H9 (cell line): Measurements from ENCODE around the gene EHD2. TPM values are rescaled to one million over a fixed set of nuclear protein-coding genes. Genes with fewer than 3 reads are reported as not detected.

Experiments
- DNase-seq: peaks from one replicate; pipeline ENCODE4 v3.0.0-alpha.2; 2017
- H2AFZ ChIP-seq: one replicate; pipeline ENCODE4 v1.6.1; 2013; ENCODE audit warnings: mild to moderate bottlenecking, low read length, control low read depth, moderate library complexity
- H2AK5ac ChIP-seq: 2 replicates; pipeline ENCODE4 v1.6.1; 2013; ENCODE audit warnings: low read length, control low read depth, mixed read lengths; ENCODE audit not compliant: insufficient read length
- H2BK120ac ChIP-seq: one replicate; pipeline ENCODE4 v1.6.1; 2013; ENCODE audit warnings: low read depth, mild to moderate bottlenecking, low read length, control low read depth, inconsistent platforms; ENCODE audit not compliant: poor library complexity, severe bottlenecking
- H2BK12ac ChIP-seq: 2 replicates; pipeline ENCODE4 v1.6.1; 2013; ENCODE audit warnings: low read length, control low read depth, mixed read lengths, low read depth; ENCODE audit not compliant: insufficient read length
- H2BK15ac ChIP-seq: 2 replicates; pipeline ENCODE4 v1.6.1; 2013; ENCODE audit warnings: low read depth, low read length, control low read depth
- H2BK20ac ChIP-seq: one replicate; pipeline ENCODE4 v1.6.1; 2013; ENCODE audit warnings: low read depth, mild to moderate bottlenecking, low read length, control low read depth, inconsistent platforms; ENCODE audit not compliant: poor library complexity, severe bottlenecking
- H2BK5ac ChIP-seq: 2 replicates; pipeline ENCODE4 v1.6.1; 2013; ENCODE audit warnings: low read length, control low read depth, mixed read lengths; ENCODE audit not compliant: insufficient read length
- H3K14ac ChIP-seq: 2 replicates; pipeline ENCODE4 v1.6.1; 2013; ENCODE audit warnings: low read length, control low read depth; ENCODE audit not compliant: insufficient read depth
- H3K18ac ChIP-seq: 2 replicates; pipeline ENCODE4 v1.6.1; 2013; ENCODE audit warnings: low read depth, mild to moderate bottlenecking, mixed read lengths, low read length, control low read depth; ENCODE audit not compliant: insufficient read length
- H3K23ac ChIP-seq: 2 replicates; pipeline ENCODE4 v1.6.1; 2013; ENCODE audit warnings: low read length, control low read depth, mixed read lengths, low read depth; ENCODE audit not compliant: insufficient read length
- H3K23me2 ChIP-seq: 2 replicates; pipeline ENCODE4 v1.6.1; 2013; ENCODE audit warnings: low read depth, mild to moderate bottlenecking, mixed read lengths, low read length, control low read depth; ENCODE audit not compliant: insufficient read length, poor library complexity, severe bottlenecking
- H3K27ac ChIP-seq: 2 replicates; pipeline ENCODE4 v1.5.1; 2013; ENCODE audit warnings: low read length, control low read depth, mixed read lengths, low read depth; ENCODE audit not compliant: insufficient read length
- H3K27me3 ChIP-seq: 2 replicates; pipeline ENCODE4 v1.6.1; 2013; ENCODE audit warnings: low read length, control low read depth, inconsistent platforms; ENCODE audit not compliant: insufficient read depth
- H3K4ac ChIP-seq: 2 replicates; pipeline ENCODE4 v1.6.1; 2013; ENCODE audit warnings: low read depth, mild to moderate bottlenecking, control low read depth, inconsistent platforms, low read length, moderate library complexity
- H3K4me1 ChIP-seq: 2 replicates; pipeline ENCODE4 v1.6.1; 2013; ENCODE audit warnings: low read length, control low read depth, inconsistent platforms; ENCODE audit not compliant: insufficient read depth
- H3K4me2 ChIP-seq: 2 replicates; pipeline ENCODE4 v1.6.1; 2013; ENCODE audit warnings: low read length, control low read depth, mixed read lengths; ENCODE audit not compliant: insufficient read length, insufficient read depth
- H3K56ac ChIP-seq: 2 replicates; pipeline ENCODE4 v1.6.1; 2013; ENCODE audit warnings: low read depth, mild to moderate bottlenecking, mixed read lengths, low read length, control low read depth; ENCODE audit not compliant: insufficient read length
- H3K79me1 ChIP-seq: 2 replicates; pipeline ENCODE4 v1.6.1; 2013; ENCODE audit warnings: low read depth, mild to moderate bottlenecking, moderate library complexity, low read length, control low read depth, inconsistent platforms; ENCODE audit not compliant: insufficient read depth, poor library complexity, severe bottlenecking
- H3K79me2 ChIP-seq: 2 replicates; pipeline ENCODE4 v1.6.1; 2013; ENCODE audit warnings: low read length, control low read depth, inconsistent platforms; ENCODE audit not compliant: insufficient read depth
- H3K9ac ChIP-seq: 2 replicates; pipeline ENCODE4 v1.6.1; 2013; ENCODE audit warnings: low read length, control low read depth, mixed read lengths; ENCODE audit not compliant: insufficient read length; ENCODE audit errors: extremely low read depth
- H3K9me3 ChIP-seq: one replicate; pipeline ENCODE4 v1.6.1; 2013; ENCODE audit warnings: low read depth, low read length, inconsistent platforms; ENCODE audit not compliant: control insufficient read depth
- H3T11ph ChIP-seq: one replicate; pipeline ENCODE4 v1.6.1; 2013; ENCODE audit warnings: mild to moderate bottlenecking, low read length, control low read depth, inconsistent platforms
- H4K20me1 ChIP-seq: one replicate; pipeline ENCODE4 v1.6.1; 2013; ENCODE audit not compliant: control insufficient read depth, insufficient read length, insufficient read depth
- H4K5ac ChIP-seq: 2 replicates; pipeline ENCODE4 v1.6.1; 2013; ENCODE audit warnings: low read depth, mild to moderate bottlenecking, mixed read lengths, low read length, control low read depth; ENCODE audit not compliant: insufficient read length
- H4K8ac ChIP-seq: replicated peaks from 2 replicates; pipeline ENCODE4 v1.6.1; 2013; ENCODE audit warnings: low read length, control low read depth, mixed read lengths, low read depth; ENCODE audit not compliant: insufficient read length
- H4K91ac ChIP-seq: 2 replicates; pipeline ENCODE4 v1.6.1; 2013; ENCODE audit warnings: low read depth, mild to moderate bottlenecking, moderate library complexity, mixed read lengths, low read length, control low read depth; ENCODE audit not compliant: insufficient read length
- H3K27ac Mint-ChIP-seq, 3 experiments: 2 replicates in 2 of 3; 3 replicates in 1 of 3; pipeline ENCODE4 v1.8.0; 2020 to 2021; ENCODE audit warnings: mixed read lengths in 3 of 3, mild to moderate bottlenecking in 1 of 3, moderate library complexity in 1 of 3
- H3K27me3 Mint-ChIP-seq: 2 replicates; pipeline ENCODE4 v1.8.0; 2021; ENCODE audit warnings: low read depth, mild to moderate bottlenecking, moderate library complexity, mixed read lengths
- H3K36me3 Mint-ChIP-seq, 3 experiments: 2 replicates in 2 of 3; 3 replicates in 1 of 3; pipeline ENCODE4 v1.8.0; 2020 to 2021; ENCODE audit warnings: low read depth in 3 of 3, mixed read lengths in 3 of 3; ENCODE audit not compliant: insufficient read depth in 1 of 3
- H3K4me1 Mint-ChIP-seq, 2 experiments: 2 replicates each; pipeline ENCODE4 v1.8.0; 2020; ENCODE audit warnings: mixed read lengths in 2 of 2
- H3K4me3 Mint-ChIP-seq, 2 experiments: 2 replicates in 1 of 2; 3 replicates in 1 of 2; pipeline ENCODE4 v1.8.0; 2020 to 2021; ENCODE audit warnings: mild to moderate bottlenecking in 2 of 2, mixed read lengths in 2 of 2, moderate library complexity in 1 of 2
- H3K9me3 Mint-ChIP-seq, 2 experiments: 2 replicates in 1 of 2; 3 replicates in 1 of 2; pipeline ENCODE4 v1.8.0; 2020; ENCODE audit warnings: mild to moderate bottlenecking in 2 of 2, mixed read lengths in 2 of 2, moderate library complexity in 1 of 2
- WGBS: extraction: QIAGEN DNeasy Blood & Tissue Kit; methylation state at CpG from one replicate; pipeline ENCODE4 v1.1.7; 2013; ENCODE audit warnings: missing lambda C conversion rate, low lambda C conversion rate, mixed read lengths; ENCODE audit not compliant: insufficient read length; ENCODE audit errors: extremely low coverage; 5-methylcytosine and 5-hydroxymethylcytosine counted together
- total RNA-seq: library from RNA; stranded (reverse); gene quantifications from 2 replicates; pipeline ENCODE4 v1.2.1, GENCODE V29; 2021
- TF ChIP-seq, protein P1 (sequence below): fragments of 200-600 bp; sonication (generic); conservative IDR thresholded peaks from 3 replicates; pipeline ENCODE4 v1.8.0; 2021; ENCODE audit warnings: antibody characterized with exemption, mild to moderate bottlenecking

EHD2 gene
- total RNA-seq, 1 experiment from 2014 or later = 19.7 TPM

DNA sequence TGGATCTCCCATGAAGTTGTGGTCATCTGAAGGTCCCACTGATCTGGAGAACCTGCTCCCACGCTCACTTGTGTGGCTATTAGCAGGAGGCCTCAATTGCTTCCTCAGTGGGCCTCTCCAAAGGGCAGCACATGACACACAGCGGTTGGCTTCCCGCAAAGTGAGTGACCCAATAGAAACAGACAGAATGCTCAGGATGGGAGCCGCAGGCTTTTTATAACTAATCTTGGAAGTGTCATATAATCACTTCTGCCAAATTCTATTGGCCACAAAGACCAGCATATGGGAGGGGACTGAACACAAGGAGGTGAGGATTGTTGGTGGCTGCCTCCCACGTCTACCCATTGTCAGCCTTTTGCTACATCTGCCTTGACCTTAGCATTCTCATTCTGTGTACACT is 22.1 kb upstream of the EHD2 start:
- Mint-ChIP-seq H3K9me3 (no peaks in the 10 kb centered on the region), H3K36me3 (peaks cover 6 to 34% (median 30%) of the 10 kb centered on the region in 3 experiments; a peak in 5 of 7 replicates), H3K4me3 (no peak overlapping the region), H3K4me1 (peaks cover 0 to 7% of the 10 kb centered on the region in 2 experiments; a peak in 2 of 4 replicates), H3K27me3 (no peaks in the 10 kb centered on the region), H3K27ac (no peak overlapping the region)
- Histone ChIP-seq H3K79me1 (no peaks in the 10 kb centered on the region), H3K4me2 (no peak overlapping the region), H2AFZ (no peak overlapping the region), H4K20me1 (no peaks in the 10 kb centered on the region), H3K23ac (no peak overlapping the region), H2BK12ac (no peak overlapping the region), H2AK5ac (no peak overlapping the region), H2BK120ac (no peak overlapping the region), H4K8ac (no peak overlapping the region), H3K56ac (no peak overlapping the region), H3K23me2 (no peaks in the 10 kb centered on the region), H3K18ac (no peak overlapping the region), H2BK15ac (no peak overlapping the region), H3K79me2 (no peaks in the 10 kb centered on the region), H3K9ac (no peak overlapping the region), H4K91ac (no peak overlapping the region), H4K5ac (no peak overlapping the region), H3K9me3 (no peaks in the 10 kb centered on the region), H3K27me3 (no peaks in the 10 kb centered on the region), H3T11ph (no peak overlapping the region), H3K27ac (no peak overlapping the region), H3K4ac (no peak overlapping the region), H3K4me1 (no peaks in the 10 kb centered on the region), H2BK20ac (no peak overlapping the region), H2BK5ac (no peak overlapping the region), H3K14ac (no peak overlapping the region)
- no peak for DNase-seq
- no CpG with 5 or more reads among the region's 5 CpGs for WGBS
- TF ChIP-seq, protein P1, sequence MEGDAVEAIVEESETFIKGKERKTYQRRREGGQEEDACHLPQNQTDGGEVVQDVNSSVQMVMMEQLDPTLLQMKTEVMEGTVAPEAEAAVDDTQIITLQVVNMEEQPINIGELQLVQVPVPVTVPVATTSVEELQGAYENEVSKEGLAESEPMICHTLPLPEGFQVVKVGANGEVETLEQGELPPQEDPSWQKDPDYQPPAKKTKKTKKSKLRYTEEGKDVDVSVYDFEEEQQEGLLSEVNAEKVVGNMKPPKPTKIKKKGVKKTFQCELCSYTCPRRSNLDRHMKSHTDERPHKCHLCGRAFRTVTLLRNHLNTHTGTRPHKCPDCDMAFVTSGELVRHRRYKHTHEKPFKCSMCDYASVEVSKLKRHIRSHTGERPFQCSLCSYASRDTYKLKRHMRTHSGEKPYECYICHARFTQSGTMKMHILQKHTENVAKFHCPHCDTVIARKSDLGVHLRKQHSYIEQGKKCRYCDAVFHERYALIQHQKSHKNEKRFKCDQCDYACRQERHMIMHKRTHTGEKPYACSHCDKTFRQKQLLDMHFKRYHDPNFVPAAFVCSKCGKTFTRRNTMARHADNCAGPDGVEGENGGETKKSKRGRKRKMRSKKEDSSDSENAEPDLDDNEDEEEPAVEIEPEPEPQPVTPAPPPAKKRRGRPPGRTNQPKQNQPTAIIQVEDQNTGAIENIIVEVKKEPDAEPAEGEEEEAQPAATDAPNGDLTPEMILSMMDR = no peak
